ENCODE results near the gene FAM216A. TPM values are rescaled to one million over a fixed set of nuclear protein-coding genes. Genes with fewer than 3 reads are reported as not detected.
A peak's percentile ranks its signal among the peaks of the same experiment; 100 is the strongest.

The FAM216A gene
- polyA plus RNA-seq, 1 donor (not counting 4 experiments of a cell fraction or from before 2014, with no cell fraction given) = 15.3 TPM

GRCh38 chr12:110431957-110432587, 36.6 kb upstream of the FAM216A start:
- dilution Hi-C loops (cut with MboI; ENCODE audit: extremely low pct_ligation_motif_present, low sequenced_read_pairs) = no loop called here
- no peaks in the 10 kb centered on the region for H3K9me1 ChIP-seq (ENCODE audit: control insufficient read depth, extremely low read depth, insufficient read depth, low read length)
- DNase-seq (ENCODE audit: low read depth, low spot score) (no peak), FAIRE-seq (no peak)
- H3K9me3 ChIP-seq (ENCODE audit: control insufficient read depth, low read depth, low read length) = no peaks in the 10 kb centered on the region
- H4K20me1 ChIP-seq (ENCODE audit: control insufficient read depth, extremely low read depth, insufficient read depth, low read length) = no peaks in the 10 kb centered on the region
- H2AFZ ChIP-seq (ENCODE audit: control insufficient read depth, low read length) = no peak overlapping the region
- no peak overlapping the region for H3K4me2 ChIP-seq (ENCODE audit: control insufficient read depth, extremely low read depth, insufficient read depth, low read depth, low read length)
- H3K4me1 ChIP-seq (ENCODE audit: control insufficient read depth, extremely low read depth, insufficient read depth, low read length) = no peaks in the 10 kb centered on the region
- H3K9ac ChIP-seq (ENCODE audit: control insufficient read depth, extremely low read depth, insufficient read depth, low read length) = no peak overlapping the region
- peak overlapping the region in 1 of 3 experiments; percentile 47 for H3K4me3 ChIP-seq (ENCODE audit: control insufficient read depth in 2 of 3, extremely low read depth in 1 of 3, insufficient read depth in 2 of 3, low read depth in 1 of 3, low read length in 3 of 3)
- no peaks in the 10 kb centered on the region for H3K79me2 ChIP-seq (ENCODE audit: control insufficient read depth, insufficient read depth, low read length)
- no peak for TF ChIP-seq EZH2 (IDR thresholded peaks at IDR 0.05; ENCODE audit: low read length)
- TF ChIP-seq CTCF (optimal IDR thresholded peaks at IDR 0.05 in 1 of 3, IDR thresholded peaks at IDR 0.05 in 1 of 3, conservative IDR thresholded peaks at IDR 0.05 in 1 of 3; ENCODE audit: extremely low read depth in 1 of 3, insufficient read depth in 2 of 3, low read length in 3 of 3) = no peak
- H3K27ac ChIP-seq (ENCODE audit: control insufficient read depth, insufficient read depth, low read length) = no peak overlapping the region
- no peaks in the 10 kb centered on the region for H3K27me3 ChIP-seq (ENCODE audit: control insufficient read depth, extremely low read depth, insufficient read depth, low read length)
- H3K36me3 ChIP-seq (ENCODE audit: control insufficient read depth in 2 of 2, extremely low read depth in 1 of 2, insufficient read depth in 2 of 2, low read length in 2 of 2) = peaks cover 0 to 3% of the 10 kb centered on the region in 2 experiments

- Histone ChIP-seq H2AFZ (ENCODE audit: control insufficient read depth, low read length) (no peak overlapping the region), H3K27me3 (ENCODE audit: control insufficient read depth, extremely low read depth, insufficient read depth, low read length) (no peaks in the 10 kb centered on the region), H4K20me1 (ENCODE audit: control insufficient read depth, extremely low read depth, insufficient read depth, low read length) (no peaks in the 10 kb centered on the region), H3K9me1 (ENCODE audit: control insufficient read depth, extremely low read depth, insufficient read depth, low read length) (no peaks in the 10 kb centered on the region), H3K4me3 (ENCODE audit: control insufficient read depth in 2 of 3, extremely low read depth in 1 of 3, insufficient read depth in 2 of 3, low read depth in 1 of 3, low read length in 3 of 3) (no peak overlapping the region), H3K9ac (ENCODE audit: control insufficient read depth, extremely low read depth, insufficient read depth, low read length) (no peak overlapping the region), H3K9me3 (ENCODE audit: control insufficient read depth, low read depth, low read length) (no peaks in the 10 kb centered on the region), H3K79me2 (ENCODE audit: control insufficient read depth, insufficient read depth, low read length) (no peaks in the 10 kb centered on the region), H3K4me1 (ENCODE audit: control insufficient read depth, extremely low read depth, insufficient read depth, low read length) (no peaks in the 10 kb centered on the region), H3K27ac (ENCODE audit: control insufficient read depth, insufficient read depth, low read length) (no peak overlapping the region), H3K4me2 (ENCODE audit: control insufficient read depth, extremely low read depth, insufficient read depth, low read depth, low read length) (no peak overlapping the region), H3K36me3 (ENCODE audit: control insufficient read depth in 2 of 2, extremely low read depth in 1 of 2, insufficient read depth in 2 of 2, low read length in 2 of 2) (peaks cover 4 to 9% of the 10 kb centered on the region in 2 experiments)
- TF ChIP-seq CTCF (optimal IDR thresholded peaks at IDR 0.05 in 1 of 3, IDR thresholded peaks at IDR 0.05 in 1 of 3, conservative IDR thresholded peaks at IDR 0.05 in 1 of 3; ENCODE audit: extremely low read depth in 1 of 3, insufficient read depth in 2 of 3, low read length in 3 of 3) = no peak
- TF ChIP-seq EZH2 (IDR thresholded peaks at IDR 0.05; ENCODE audit: low read length) = no peak
- DNase-seq (ENCODE audit: low read depth, low spot score) (no peak), FAIRE-seq (no peak)
- dilution Hi-C loops (cut with MboI; ENCODE audit: extremely low pct_ligation_motif_present, low sequenced_read_pairs) = no loop called here
Observed at GRCh38 chr12:110436231-110436630, 32.4 kb upstream of the FAM216A start.

Data from keratinocyte (primary cell).